Measurements from ENCODE around the gene SLC2A10. TPM values are rescaled to one million over a fixed set of nuclear protein-coding genes. Genes with fewer than 3 reads are reported as not detected.

SLC2A10 gene
- total RNA-seq, 1 donor from 2014 or later: 12.7 TPM

Other genes starting within 250 kb of the SLC2A10 start
- gene ZNF334, start 196.1 kb upstream of the SLC2A10 start, total RNA-seq: 8.5 and 9.3 TPM in 2 replicates
- not detected in 2 replicates for gene OCSTAMP, start 159.0 kb upstream of the SLC2A10 start, total RNA-seq
- 0.50 and 0.66 TPM in 2 replicates for gene SLC13A3, start 58.2 kb upstream of the SLC2A10 start, total RNA-seq
- 16.0 and 16.7 TPM in 2 replicates for gene TP53RK, start 20.2 kb upstream of the SLC2A10 start, total RNA-seq
- gene EYA2, start 185.2 kb downstream of the SLC2A10 start, total RNA-seq: 1.4 and 1.5 TPM in 2 replicates